ENCODE measurements around the gene HOXD8. TPM values are rescaled to one million over a fixed set of nuclear protein-coding genes. Genes with fewer than 3 reads are reported as not detected.

Gene HOXD8
- total RNA-seq, 4 donors from 2014 or later = 12.6 to 19.5 (median 16.7) TPM

GRCh38 chr2:176130147-176130956 lies 847 bp downstream of the HOXD8 start:
- peak overlapping the region; percentile 79 to 94 (median 86) for H3K27ac ChIP-seq
- no peaks in the 10 kb centered on the region for H3K9me3 ChIP-seq
- H3K4me1 ChIP-seq = peaks cover 0 to 43% (median 5%) of the 10 kb centered on the region in 4 donors
- peak in 1 of 2 donors; percentile 37 for DNase-seq (ENCODE audit: low spot score in 2 of 2)
- WGBS, 2 donors = 2 to 3% methylated on average over 16 to 42 of the region's 100 CpGs
- peaks cover 0 to 79% of the 10 kb centered on the region in 2 donors for H3K27me3 ChIP-seq
- TF ChIP-seq POLR2A (IDR thresholded peaks at IDR 0.05) = no peak
- TF ChIP-seq, protein P1, sequence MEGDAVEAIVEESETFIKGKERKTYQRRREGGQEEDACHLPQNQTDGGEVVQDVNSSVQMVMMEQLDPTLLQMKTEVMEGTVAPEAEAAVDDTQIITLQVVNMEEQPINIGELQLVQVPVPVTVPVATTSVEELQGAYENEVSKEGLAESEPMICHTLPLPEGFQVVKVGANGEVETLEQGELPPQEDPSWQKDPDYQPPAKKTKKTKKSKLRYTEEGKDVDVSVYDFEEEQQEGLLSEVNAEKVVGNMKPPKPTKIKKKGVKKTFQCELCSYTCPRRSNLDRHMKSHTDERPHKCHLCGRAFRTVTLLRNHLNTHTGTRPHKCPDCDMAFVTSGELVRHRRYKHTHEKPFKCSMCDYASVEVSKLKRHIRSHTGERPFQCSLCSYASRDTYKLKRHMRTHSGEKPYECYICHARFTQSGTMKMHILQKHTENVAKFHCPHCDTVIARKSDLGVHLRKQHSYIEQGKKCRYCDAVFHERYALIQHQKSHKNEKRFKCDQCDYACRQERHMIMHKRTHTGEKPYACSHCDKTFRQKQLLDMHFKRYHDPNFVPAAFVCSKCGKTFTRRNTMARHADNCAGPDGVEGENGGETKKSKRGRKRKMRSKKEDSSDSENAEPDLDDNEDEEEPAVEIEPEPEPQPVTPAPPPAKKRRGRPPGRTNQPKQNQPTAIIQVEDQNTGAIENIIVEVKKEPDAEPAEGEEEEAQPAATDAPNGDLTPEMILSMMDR (IDR thresholded peaks at IDR 0.05) = peak in 1 of 5 experiments; percentile 7
- TF ChIP-seq EP300 (IDR thresholded peaks at IDR 0.05) = peak in 1 of 2 donors; percentile 58
- H3K36me3 ChIP-seq = no peaks in the 10 kb centered on the region
- peak overlapping the region; percentile 22 to 64 (median 54) for H3K4me3 ChIP-seq

DNA sequence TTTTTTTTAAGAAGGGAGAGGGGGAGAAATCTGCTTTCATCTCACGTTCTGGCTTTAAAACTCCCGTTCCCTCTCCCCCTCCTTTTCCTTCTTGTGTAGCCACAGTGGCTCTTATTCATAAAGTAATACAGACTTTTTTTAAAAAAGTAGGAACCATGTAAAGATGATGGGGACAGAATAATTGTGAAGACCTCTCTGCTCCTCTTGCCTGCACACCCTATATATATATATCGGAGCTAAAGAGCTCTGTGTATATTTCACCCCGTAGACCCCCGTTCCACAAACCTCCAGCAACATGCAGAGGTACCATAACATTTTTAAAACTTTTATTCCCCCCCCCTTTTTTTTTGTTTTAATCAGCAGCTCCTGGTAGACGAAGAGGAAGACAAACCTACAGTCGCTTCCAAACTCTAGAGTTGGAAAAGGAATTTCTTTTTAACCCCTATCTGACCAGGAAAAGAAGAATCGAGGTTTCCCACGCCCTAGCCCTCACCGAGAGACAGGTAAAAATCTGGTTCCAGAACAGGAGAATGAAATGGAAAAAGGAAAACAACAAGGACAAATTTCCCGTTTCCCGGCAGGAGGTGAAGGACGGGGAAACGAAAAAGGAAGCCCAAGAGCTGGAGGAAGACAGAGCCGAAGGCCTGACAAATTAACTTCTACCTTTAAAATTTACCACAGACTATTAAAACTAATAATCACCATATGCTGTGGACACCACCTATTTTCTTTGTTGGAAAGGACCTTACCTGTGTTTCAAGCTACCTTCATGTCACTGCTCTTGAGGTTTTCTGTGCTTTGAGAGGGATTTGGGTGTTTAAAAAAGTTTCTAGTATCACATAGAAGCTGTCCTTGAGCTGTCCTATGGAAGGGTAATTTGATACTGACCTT lies 1.7 kb downstream of the HOXD8 start:
- DNase-seq (ENCODE audit: low spot score in 2 of 2) = no peak
- Histone ChIP-seq H3K36me3 (no peaks in the 10 kb centered on the region), H3K27ac (peak overlapping the region; percentile 79 to 94 (median 86)), H3K4me1 (peaks cover 0 to 52% (median 5%) of the 10 kb centered on the region in 4 donors), H3K4me3 (peak overlapping the region; percentile 17 to 64 (median 54)), H3K27me3 (peaks cover 0 to 77% of the 10 kb centered on the region in 2 donors), H3K9me3 (no peaks in the 10 kb centered on the region)
- 44 to 52% methylated on average over 15 of the region's 15 CpGs for WGBS, 2 donors
- TF ChIP-seq POLR2A (IDR thresholded peaks at IDR 0.05) (no peak), EP300 (IDR thresholded peaks at IDR 0.05) (no peak)
- TF ChIP-seq, protein P1 (IDR thresholded peaks at IDR 0.05) = no peak

DNA sequence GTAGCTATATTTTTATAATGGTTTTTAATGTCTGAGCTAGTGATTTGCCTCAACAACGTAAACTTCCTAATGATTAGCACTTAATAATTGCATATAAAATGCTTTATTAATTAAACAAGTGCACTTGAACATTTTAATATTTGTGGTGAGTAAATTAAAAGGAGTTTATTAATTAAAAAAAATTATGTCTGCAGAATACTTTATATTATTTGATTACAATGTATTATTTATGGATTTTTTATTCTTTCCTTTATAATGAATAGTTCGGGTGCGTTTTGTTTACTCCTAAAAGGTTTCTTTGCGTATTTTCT lies 2.3 kb downstream of the HOXD8 start:
- Histone ChIP-seq H3K27me3 (peaks cover 0 to 76% of the 10 kb centered on the region in 2 donors), H3K9me3 (no peaks in the 10 kb centered on the region), H3K27ac (peak overlapping the region in 2 of 4 donors; percentile 10 to 94), H3K4me3 (peak overlapping the region in 1 of 4 donors; percentile 64), H3K36me3 (no peaks in the 10 kb centered on the region), H3K4me1 (peaks cover 0 to 57% (median 5%) of the 10 kb centered on the region in 4 donors)
- DNase-seq (ENCODE audit: low spot score in 2 of 2) = no peak
- TF ChIP-seq EP300 (IDR thresholded peaks at IDR 0.05) = no peak
- WGBS, 2 donors = 76 to 78% methylated on average over 4 of the region's 4 CpGs

GRCh38 chr2:176132205-176133171 lies 3.0 kb downstream of the HOXD8 start:
- no peaks in the 10 kb centered on the region for H3K9me3 ChIP-seq
- no peak for DNase-seq (ENCODE audit: low spot score in 2 of 2)
- H3K4me1 ChIP-seq = peaks cover 0 to 58% (median 3%) of the 10 kb centered on the region in 4 donors
- peak overlapping the region in 2 of 4 donors; percentile 10 to 94 for H3K27ac ChIP-seq
- H3K36me3 ChIP-seq = no peaks in the 10 kb centered on the region
- no peak for TF ChIP-seq POLR2A (IDR thresholded peaks at IDR 0.05)
- TF ChIP-seq EP300 (IDR thresholded peaks at IDR 0.05) = no peak
- TF ChIP-seq, protein P1 (IDR thresholded peaks at IDR 0.05) = no peak
- peak overlapping the region in 2 of 4 donors; percentile 20 to 64 for H3K4me3 ChIP-seq
- 70 to 75% methylated on average over 33 of the region's 33 CpGs for WGBS, 2 donors
- H3K27me3 ChIP-seq = peaks cover 0 to 77% of the 10 kb centered on the region in 2 donors

DNA sequence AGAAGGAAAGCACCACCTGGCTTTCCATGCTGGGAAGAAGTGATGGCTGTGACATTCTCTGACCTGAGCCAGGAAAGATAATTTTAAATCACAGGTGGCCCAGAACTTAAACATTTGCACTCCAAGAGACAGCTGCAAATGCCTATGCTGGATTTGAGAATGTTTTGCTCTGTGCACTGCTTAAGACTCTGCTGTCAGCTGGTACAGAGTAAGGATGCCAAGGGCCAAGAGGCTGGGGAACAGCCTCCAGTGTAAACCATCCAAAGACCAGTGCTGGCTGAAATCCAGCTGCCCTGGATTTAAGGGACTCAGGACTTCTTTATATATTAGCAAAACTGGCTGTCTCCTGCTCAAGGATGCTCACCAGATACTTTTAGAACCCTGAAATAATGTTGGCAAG lies 3.9 kb downstream of the HOXD8 start:
- H3K9me3 ChIP-seq = no peaks in the 10 kb centered on the region
- H3K4me3 ChIP-seq = no peak overlapping the region
- H3K27ac ChIP-seq = no peak overlapping the region
- no peak for DNase-seq (ENCODE audit: low spot score in 2 of 2)
- H3K4me1 ChIP-seq = peaks cover 0 to 54% (median 2%) of the 10 kb centered on the region in 4 donors
- H3K27me3 ChIP-seq = peaks cover 0 to 77% of the 10 kb centered on the region in 2 donors
- no peaks in the 10 kb centered on the region for H3K36me3 ChIP-seq
- TF ChIP-seq, protein P1 (IDR thresholded peaks at IDR 0.05) = no peak
- TF ChIP-seq POLR2A (IDR thresholded peaks at IDR 0.05) (no peak), EP300 (IDR thresholded peaks at IDR 0.05) (no peak)
